Endothelial cell of umbilical vein (primary cell): ENCODE results near the gene MFN2.

Source experiments
- POLR2A ChIP-seq: IDR thresholded peaks from 2 replicates; pipeline ENCODE4 v1.6.1; 2012; ENCODE audit warnings: low read depth, mild to moderate bottlenecking, control low read depth, low read length
- TF ChIP-seq, protein P1 (sequence below), 2 donors: IDR thresholded peaks; 1 replicate in 1 of 2; 2 replicates in 1 of 2; pipeline ENCODE4 v1.5.1; 2011; ENCODE audit warnings: low read length in 2 of 2, mild to moderate bottlenecking in 2 of 2, moderate library complexity in 2 of 2, control low read depth in 1 of 2, inconsistent platforms in 1 of 2, low read depth in 1 of 2; ENCODE audit not compliant: insufficient read depth in 1 of 2; ENCODE audit errors: extremely low read depth in 1 of 2

- TF ChIP-seq, protein P1, sequence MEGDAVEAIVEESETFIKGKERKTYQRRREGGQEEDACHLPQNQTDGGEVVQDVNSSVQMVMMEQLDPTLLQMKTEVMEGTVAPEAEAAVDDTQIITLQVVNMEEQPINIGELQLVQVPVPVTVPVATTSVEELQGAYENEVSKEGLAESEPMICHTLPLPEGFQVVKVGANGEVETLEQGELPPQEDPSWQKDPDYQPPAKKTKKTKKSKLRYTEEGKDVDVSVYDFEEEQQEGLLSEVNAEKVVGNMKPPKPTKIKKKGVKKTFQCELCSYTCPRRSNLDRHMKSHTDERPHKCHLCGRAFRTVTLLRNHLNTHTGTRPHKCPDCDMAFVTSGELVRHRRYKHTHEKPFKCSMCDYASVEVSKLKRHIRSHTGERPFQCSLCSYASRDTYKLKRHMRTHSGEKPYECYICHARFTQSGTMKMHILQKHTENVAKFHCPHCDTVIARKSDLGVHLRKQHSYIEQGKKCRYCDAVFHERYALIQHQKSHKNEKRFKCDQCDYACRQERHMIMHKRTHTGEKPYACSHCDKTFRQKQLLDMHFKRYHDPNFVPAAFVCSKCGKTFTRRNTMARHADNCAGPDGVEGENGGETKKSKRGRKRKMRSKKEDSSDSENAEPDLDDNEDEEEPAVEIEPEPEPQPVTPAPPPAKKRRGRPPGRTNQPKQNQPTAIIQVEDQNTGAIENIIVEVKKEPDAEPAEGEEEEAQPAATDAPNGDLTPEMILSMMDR (IDR thresholded peaks at IDR 0.05; ENCODE audit: extremely low read depth in 1 of 2, insufficient read depth in 1 of 2, low read depth in 1 of 2, low read length in 2 of 2), result peak; percentile 25 to 50
- no peak for TF ChIP-seq POLR2A
These were observed 13.2 kb upstream of the MFN2 start for GRCh38 chr1:11967028-11967547.
